Measurements from ENCODE around the gene TMEM97.

GRCh38 chr17:28372203-28372944, 53.4 kb downstream of the TMEM97 start:
- TF ChIP-seq TAF1 (IDR thresholded peaks at IDR 0.05; ENCODE audit: low read depth, low read length) (no peak), POLR2A (IDR thresholded peaks at IDR 0.05; ENCODE audit: low read depth, low read length) (no peak), SPI1 (IDR thresholded peaks at IDR 0.05; ENCODE audit: low read depth, low read length) (no peak)

Data from GM12891 (cell line).